Smooth muscle cell (in vitro differentiated cells): ENCODE data around the gene PTPRN2. TPM values are rescaled to one million over a fixed set of nuclear protein-coding genes. Genes with fewer than 3 reads are reported as not detected.

ENCODE experiments used
- DNase-seq: peaks from one replicate; lab custom pipeline; 2025; ENCODE audit not compliant: unreplicated experiment; lab: John Stamatoyannopoulos, UW
- H2AFZ ChIP-seq: fragments of 200-600 bp; sonication (generic); 2 replicates; pipeline ENCODE4 v1.6.0; 2016; ENCODE audit warnings: antibody characterized with exemption, low read depth, mild to moderate bottlenecking
- H3F3A ChIP-seq: fragments of 200-600 bp; sonication (generic); 2 replicates; pipeline ENCODE4 v1.6.0; 2017; ENCODE audit warnings: antibody characterized with exemption, low read depth
- H3K27ac ChIP-seq: fragments of 200-600 bp; sonication (generic); 2 replicates; pipeline ENCODE4 v1.5.1; 2016; ENCODE audit warnings: low read depth, mild to moderate bottlenecking
- H3K27me3 ChIP-seq: fragments of 200-600 bp; sonication (generic); 2 replicates; pipeline ENCODE4 v1.6.1; 2016; ENCODE audit warnings: low read depth, mild to moderate bottlenecking
- H3K36me3 ChIP-seq: fragments of 200-600 bp; sonication (generic); 2 replicates; pipeline ENCODE4 v1.5.1; 2016; ENCODE audit warnings: low read depth
- H3K4me1 ChIP-seq: fragments of 200-600 bp; sonication (generic); 2 replicates; pipeline ENCODE4 v1.5.1; 2016; ENCODE audit warnings: low read depth
- H3K4me2 ChIP-seq: fragments of 200-600 bp; sonication (generic); 2 replicates; pipeline ENCODE4 v1.6.0; 2016; ENCODE audit warnings: mild to moderate bottlenecking
- H3K4me3 ChIP-seq: fragments of 200-600 bp; sonication (generic); 2 replicates; pipeline ENCODE4 v1.5.1; 2016; ENCODE audit warnings: mild to moderate bottlenecking
- H3K79me2 ChIP-seq: fragments of 200-600 bp; sonication (generic); 2 replicates; pipeline ENCODE4 v1.6.0; 2016; ENCODE audit warnings: low read depth, mild to moderate bottlenecking
- H3K9ac ChIP-seq: fragments of 200-600 bp; sonication (generic); 2 replicates; pipeline ENCODE4 v1.6.0; 2016; ENCODE audit warnings: low read depth
- H3K9me3 ChIP-seq: fragments of 200-600 bp; sonication (generic); replicated peaks from 2 replicates; pipeline ENCODE4 v1.5.1; 2016; ENCODE audit warnings: low read depth
- H4K20me1 ChIP-seq: fragments of 200-600 bp; sonication (generic); 2 replicates; pipeline ENCODE4 v1.6.0; 2016; ENCODE audit warnings: low read depth
- WGBS: methylation state at CpG from one replicate; pipeline ENCODE4 v1.1.7; 2016; ENCODE audit warnings: low lambda C conversion rate; 5-methylcytosine and 5-hydroxymethylcytosine counted together
- polyA plus RNA-seq: library from polyadenylated mRNA; unstranded; fragments of >200 nt; fragmentation: Nextera tagmentation; extraction: Ambion mirVana; gene quantifications from 2 replicates; pipeline ENCODE4 v1.2.1, GENCODE V29; 2016
- total RNA-seq: library from RNA; depleted of rRNA; stranded (reverse); fragments of >200 nt; gene quantifications from 2 replicates; pipeline ENCODE4 v1.2.3, GENCODE V29; 2014
- TF ChIP-seq, protein P1 (sequence below): fragments of 200-600 bp; sonication (generic); IDR thresholded peaks from 2 replicates; pipeline ENCODE4 v1.5.1; 2017; ENCODE audit warnings: borderline replicate concordance, mild to moderate bottlenecking, antibody characterized with exemption; ENCODE audit not compliant: insufficient read depth, poor library complexity, severe bottlenecking

PTPRN2 gene
- total and polyA plus RNA-seq, 2 experiments from 2014 or later = 0.09 to 0.87 TPM

DNA sequence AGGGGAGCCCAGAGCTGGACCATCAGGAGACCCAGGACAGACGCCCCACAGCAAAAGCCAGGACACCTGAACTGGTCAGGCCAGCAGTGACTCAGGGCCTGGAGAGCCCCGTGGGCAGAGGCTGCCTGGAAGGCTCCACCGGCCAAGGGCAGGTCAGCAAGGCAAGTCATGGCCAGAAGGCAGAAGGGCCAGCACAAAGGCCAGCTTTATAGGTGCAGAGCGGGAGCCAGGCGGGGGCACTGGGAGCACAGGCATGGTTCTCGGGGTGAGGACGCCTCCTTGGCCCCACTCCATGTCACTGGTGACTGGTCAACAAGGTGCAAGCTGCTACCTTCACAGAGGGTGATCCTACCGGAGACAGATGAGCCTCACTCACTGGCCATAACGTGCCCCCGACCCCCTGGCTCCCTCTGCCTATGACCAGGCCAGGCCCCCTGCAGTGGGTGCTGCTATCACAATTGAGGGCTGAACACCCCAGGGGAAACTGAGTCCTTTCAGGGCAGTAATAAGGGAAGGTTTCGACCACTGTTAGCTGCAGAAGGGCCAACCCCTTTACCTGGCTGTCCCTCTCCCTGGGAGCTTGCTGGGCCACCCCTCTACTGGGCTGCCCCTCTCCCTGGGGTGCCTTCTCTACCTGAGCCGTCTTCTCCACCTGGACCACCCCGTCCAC lies 317.4 kb downstream of the PTPRN2 start:
- Histone ChIP-seq H3K9me3 (no peaks in the 10 kb centered on the region), H3K27me3 (no peaks in the 10 kb centered on the region), H3F3A (no peaks in the 10 kb centered on the region), H3K4me1 (no peaks in the 10 kb centered on the region), H3K4me2 (no peak overlapping the region), H3K36me3 (no peaks in the 10 kb centered on the region), H2AFZ (no peak overlapping the region), H3K4me3 (no peak overlapping the region), H3K9ac (no peak overlapping the region), H4K20me1 (no peaks in the 10 kb centered on the region), H3K27ac (no peak overlapping the region), H3K79me2 (no peaks in the 10 kb centered on the region)
- DNase-seq = no peak
- 90% methylated on average over 11 of the region's 13 CpGs for WGBS
- TF ChIP-seq, protein P1, sequence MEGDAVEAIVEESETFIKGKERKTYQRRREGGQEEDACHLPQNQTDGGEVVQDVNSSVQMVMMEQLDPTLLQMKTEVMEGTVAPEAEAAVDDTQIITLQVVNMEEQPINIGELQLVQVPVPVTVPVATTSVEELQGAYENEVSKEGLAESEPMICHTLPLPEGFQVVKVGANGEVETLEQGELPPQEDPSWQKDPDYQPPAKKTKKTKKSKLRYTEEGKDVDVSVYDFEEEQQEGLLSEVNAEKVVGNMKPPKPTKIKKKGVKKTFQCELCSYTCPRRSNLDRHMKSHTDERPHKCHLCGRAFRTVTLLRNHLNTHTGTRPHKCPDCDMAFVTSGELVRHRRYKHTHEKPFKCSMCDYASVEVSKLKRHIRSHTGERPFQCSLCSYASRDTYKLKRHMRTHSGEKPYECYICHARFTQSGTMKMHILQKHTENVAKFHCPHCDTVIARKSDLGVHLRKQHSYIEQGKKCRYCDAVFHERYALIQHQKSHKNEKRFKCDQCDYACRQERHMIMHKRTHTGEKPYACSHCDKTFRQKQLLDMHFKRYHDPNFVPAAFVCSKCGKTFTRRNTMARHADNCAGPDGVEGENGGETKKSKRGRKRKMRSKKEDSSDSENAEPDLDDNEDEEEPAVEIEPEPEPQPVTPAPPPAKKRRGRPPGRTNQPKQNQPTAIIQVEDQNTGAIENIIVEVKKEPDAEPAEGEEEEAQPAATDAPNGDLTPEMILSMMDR = no peak

DNA sequence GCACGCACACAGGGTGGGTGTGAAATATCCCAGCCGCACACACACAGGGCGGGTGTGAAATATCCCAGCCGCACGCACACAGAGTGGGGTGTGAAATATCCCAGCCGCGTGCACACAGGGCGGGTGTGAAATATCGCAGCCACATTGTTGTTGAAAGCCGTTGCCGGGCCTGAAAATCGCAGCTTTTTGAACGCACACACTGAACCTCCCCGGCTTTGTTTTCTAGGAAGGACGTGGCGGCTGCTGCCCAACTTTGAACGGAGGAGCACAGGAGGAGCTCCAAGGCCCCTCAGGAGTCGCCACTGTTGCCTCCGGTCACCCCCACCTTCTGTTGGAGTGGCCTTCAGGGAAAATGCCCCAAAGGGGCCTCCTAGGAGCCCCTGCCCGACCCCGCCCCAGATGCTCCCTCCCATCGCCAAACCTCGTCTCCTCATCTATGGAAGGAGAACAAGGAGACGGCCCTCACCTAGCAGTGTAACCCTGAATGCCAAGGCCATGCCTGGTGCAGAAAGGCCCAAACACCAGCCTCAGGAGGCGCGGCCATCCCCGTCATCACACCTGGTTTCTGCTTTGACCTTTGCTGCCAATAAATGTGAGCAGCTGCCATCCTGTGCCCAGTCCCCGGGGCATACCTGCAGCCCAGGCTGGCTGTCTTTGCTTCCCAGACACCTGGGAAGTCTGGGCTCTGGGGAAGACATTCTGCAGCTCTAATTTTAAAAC lies 318.6 kb downstream of the PTPRN2 start:
- Histone ChIP-seq H3K9ac (no peak overlapping the region), H3K4me3 (no peak overlapping the region), H4K20me1 (no peaks in the 10 kb centered on the region), H3K4me2 (no peak overlapping the region), H3K27me3 (no peaks in the 10 kb centered on the region), H3K4me1 (no peaks in the 10 kb centered on the region), H3K27ac (no peak overlapping the region), H3K36me3 (no peaks in the 10 kb centered on the region), H2AFZ (no peak overlapping the region), H3F3A (no peaks in the 10 kb centered on the region), H3K79me2 (no peaks in the 10 kb centered on the region), H3K9me3 (no peaks in the 10 kb centered on the region)
- TF ChIP-seq, protein P1 = no peak
- no peak for DNase-seq
- WGBS = 92% methylated on average over 28 of the region's 28 CpGs

DNA sequence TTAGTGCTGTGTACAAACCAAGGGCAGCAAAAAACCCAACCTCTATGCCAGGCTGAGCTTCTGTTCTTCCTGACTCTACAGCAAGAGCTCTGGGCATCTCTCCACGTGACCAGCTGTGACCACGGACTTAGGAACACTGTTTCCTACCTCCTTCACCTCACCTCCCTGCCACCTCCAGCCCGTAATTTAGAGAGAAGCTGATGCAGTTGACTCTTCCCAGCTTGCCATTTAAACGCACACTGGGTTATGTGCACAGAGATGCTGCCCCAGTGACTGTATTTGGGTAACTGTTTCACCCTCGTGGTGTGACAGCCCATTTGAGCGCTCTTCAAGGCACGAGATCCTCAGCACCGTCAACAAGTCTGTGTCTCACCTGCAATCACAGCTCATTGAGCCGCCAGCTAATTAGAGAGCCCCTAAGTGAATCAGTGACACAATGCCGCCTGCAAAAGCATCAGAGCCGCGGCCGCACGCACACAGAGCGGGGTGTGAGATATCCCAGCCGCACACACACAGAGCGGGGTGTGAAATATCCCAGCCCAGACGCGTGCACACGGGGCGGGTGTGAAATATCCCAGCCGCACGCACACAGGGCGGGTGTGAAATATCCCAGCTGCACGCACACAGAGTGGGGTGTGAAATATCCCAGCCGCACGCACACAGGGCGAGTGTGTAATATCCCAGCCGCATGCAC lies 319.7 kb downstream of the PTPRN2 start:
- Histone ChIP-seq H3K9me3 (no peaks in the 10 kb centered on the region), H3K27me3 (no peaks in the 10 kb centered on the region), H3K27ac (no peak overlapping the region), H3K9ac (no peak overlapping the region), H4K20me1 (no peaks in the 10 kb centered on the region), H3K4me1 (no peaks in the 10 kb centered on the region), H3K36me3 (no peaks in the 10 kb centered on the region), H3K4me3 (no peak overlapping the region), H3K79me2 (no peaks in the 10 kb centered on the region), H3K4me2 (no peak overlapping the region), H2AFZ (no peak overlapping the region), H3F3A (no peaks in the 10 kb centered on the region)
- WGBS = 95% methylated on average over 24 of the region's 29 CpGs
- TF ChIP-seq, protein P1 = no peak
- no peak for DNase-seq
